ENCODE measurements around the gene PSEN2.
A peak's percentile ranks its signal among the peaks of the same experiment; 100 is the strongest.
"Not testable (repeated sequence)": the region's sequence is repeated elsewhere in the genome, so short reads cannot be mapped to it uniquely, and the experiment has no call there.

The PSEN2 gene

GRCh38 chr1:226870401-226871279, at the start of gene PSEN2:
PSEN2 (plus strand) TSS chr1:226870616; CDS start chr1:226881908, 11,292 bp downstream.
- peak; percentile 77 for DNase-seq (ENCODE audit: low read depth)

- DNase-seq (ENCODE audit: low read depth) = peak; percentile 96
Measured at GRCh38 chr1:226820941-226821718, 49.3 kb upstream of the PSEN2 start.

GRCh38 chr1:226821719-226822085, 48.7 kb upstream of the PSEN2 start:
- no peak for DNase-seq (ENCODE audit: low read depth)

GRCh38 chr1:226823643-226824042, 46.8 kb upstream of the PSEN2 start:
- DNase-seq (ENCODE audit: low read depth) = no peak

- no peak for DNase-seq (ENCODE audit: low read depth)
Measured at GRCh38 chr1:226825037-226825745, 45.2 kb upstream of the PSEN2 start.

- no peak for DNase-seq (ENCODE audit: low read depth)
Measured at GRCh38 chr1:226825746-226826100, 44.7 kb upstream of the PSEN2 start.

GRCh38 chr1:226826479-226827261, 43.7 kb upstream of the PSEN2 start:
- no peak for DNase-seq (ENCODE audit: low read depth)

GRCh38 chr1:226827458-226827857, 43.0 kb upstream of the PSEN2 start:
- DNase-seq (ENCODE audit: low read depth) = no peak

GRCh38 chr1:226827968-226828513, 42.4 kb upstream of the PSEN2 start:
- peak; percentile 95 for DNase-seq (ENCODE audit: low read depth)

- no peak for DNase-seq (ENCODE audit: low read depth)
Measured at GRCh38 chr1:226829105-226829504, 41.3 kb upstream of the PSEN2 start.

GRCh38 chr1:226831953-226832352, 38.5 kb upstream of the PSEN2 start:
- peak; percentile 35 for DNase-seq (ENCODE audit: low read depth)

- no peak for DNase-seq (ENCODE audit: low read depth)
Measured at GRCh38 chr1:226832613-226833012, 37.8 kb upstream of the PSEN2 start.

GRCh38 chr1:226834179-226834578, 36.2 kb upstream of the PSEN2 start:
- not testable (repeated sequence) for DNase-seq (ENCODE audit: low read depth)

GRCh38 chr1:226835396-226835795, 35.0 kb upstream of the PSEN2 start:
- not testable (repeated sequence) for DNase-seq (ENCODE audit: low read depth)

- DNase-seq (ENCODE audit: low read depth) = peak; percentile 24
Measured at GRCh38 chr1:226837966-226838365, 32.5 kb upstream of the PSEN2 start.

- DNase-seq (ENCODE audit: low read depth) = no peak
Measured at GRCh38 chr1:226838456-226838855, 32.0 kb upstream of the PSEN2 start.

- DNase-seq (ENCODE audit: low read depth) = no peak
Measured at GRCh38 chr1:226845624-226846023, 24.8 kb upstream of the PSEN2 start.

GRCh38 chr1:226846786-226847185, 23.6 kb upstream of the PSEN2 start:
- peak; percentile 56 for DNase-seq (ENCODE audit: low read depth)

GRCh38 chr1:226854548-226854947, 15.9 kb upstream of the PSEN2 start:
- DNase-seq (ENCODE audit: low read depth) = not testable (repeated sequence)

GRCh38 chr1:226862890-226863289, 7.5 kb upstream of the PSEN2 start:
- peak; percentile 61 for DNase-seq (ENCODE audit: low read depth)

GRCh38 chr1:226863446-226863845, 7.0 kb upstream of the PSEN2 start:
- peak; percentile 85 for DNase-seq (ENCODE audit: low read depth)
